ENCODE results near the gene MMP13. TPM values are rescaled to one million over a fixed set of nuclear protein-coding genes. Genes with fewer than 3 reads are reported as not detected.

MMP13 gene
- total and polyA plus RNA-seq, 9 of the 15 experiments (the other 6 are each of a cell fraction or from before 2014, with no cell fraction given): not detected

- no peak for FAIRE-seq
- intact Hi-C loops (cut with micrococcal nuclease): no loop called here
- CTCF ChIA-PET (ENCODE audit: low intra/inter-chr PET ratio): no interaction called here
These were observed 22.9 kb downstream of the MMP13 start for GRCh38 chr11:102932678-102933077.

More at GRCh38 chr11:102932678-102933077, 22.9 kb downstream of the MMP13 start:
- H3K9me1 ChIP-seq (ENCODE audit: control insufficient read depth, insufficient read depth, low read length): no peaks in the 10 kb centered on the region
- H2AFZ ChIP-seq (ENCODE audit: low read depth, low read length): no peak overlapping the region
- DNase-seq (ENCODE audit: extremely low read depth in 1 of 4, low spot score in 3 of 4) (no peak), ATAC-seq (no peak)
- H4K20me1 ChIP-seq (replicated peaks; ENCODE audit: control insufficient read depth, insufficient read depth, low read length): no peaks in the 10 kb centered on the region
- no peak overlapping the region for H3K9ac ChIP-seq (ENCODE audit: insufficient read depth in 1 of 2, low read depth in 2 of 2, low read length in 2 of 2)
- no peaks in the 10 kb centered on the region for H3K9me3 ChIP-seq (replicated peaks; ENCODE audit: control insufficient read depth, insufficient read depth, low read depth, low read length)
- in situ Hi-C loops (cut with MboI): no loop called here
- H3K4me1 ChIP-seq (replicated peaks in 1 of 2; ENCODE audit: control insufficient read depth in 2 of 2, insufficient read depth in 2 of 2, low read length in 2 of 2): no peaks in the 10 kb centered on the region
- no peaks in the 10 kb centered on the region for H3K36me3 ChIP-seq (ENCODE audit: control insufficient read depth, insufficient read depth, low read length)
- no peaks in the 10 kb centered on the region for H3K27me3 ChIP-seq (ENCODE audit: control insufficient read depth in 2 of 2, insufficient read depth in 2 of 2, low read length in 2 of 2)
- WGBS (ENCODE audit: insufficient coverage, low coverage, missing lambda C conversion rate): 0% methylated on average over 7 of the region's 7 CpGs
- no peak overlapping the region for H3K27ac ChIP-seq (ENCODE audit: extremely low read depth, low read depth, low read length)
- BruUV-seq (replicated peaks): no TSS peak
- H3K4me3 ChIP-seq: no peak overlapping the region
- no peaks in the 10 kb centered on the region for H3K79me2 ChIP-seq (ENCODE audit: control insufficient read depth, insufficient read depth, low read length)
- POLR2A ChIA-PET: interaction anchor here (1.2 kb wide), 1 partner anchor 18 kb away, joined by 3 read pairs; no protein-coding TSS in a partner anchor
- no peak overlapping the region for H3K4me2 ChIP-seq (ENCODE audit: insufficient read depth, low read length)
- TF ChIP-seq ZNF512 (tag; IDR thresholded peaks at IDR 0.05) (no peak), E2F3 (CRISPR knock-in tag; IDR thresholded peaks at IDR 0.05) (no peak), ELK3 (CRISPR knock-in tag; IDR thresholded peaks at IDR 0.05) (no peak), NR2C2 (CRISPR knock-in tag; IDR thresholded peaks at IDR 0.05) (no peak), NR2C2 (tag; IDR thresholded peaks at IDR 0.05) (no peak), E2F4 (CRISPR knock-in tag; IDR thresholded peaks at IDR 0.05; ENCODE audit: low read depth) (no peak), BRD9 (IDR thresholded peaks at IDR 0.05; ENCODE audit: low read depth, partially characterized antibody) (no peak), ZNF124 (CRISPR knock-in tag; IDR thresholded peaks at IDR 0.05) (no peak), TCF7L2 (IDR thresholded peaks at IDR 0.05; ENCODE audit: low read depth, low read length) (no peak), HMBOX1 (IDR thresholded peaks at IDR 0.05) (no peak), RBM25 (IDR thresholded peaks at IDR 0.05; ENCODE audit: low read depth, low read length, severe bottlenecking) (no peak), ZNF324 (CRISPR knock-in tag; IDR thresholded peaks at IDR 0.05) (no peak), JUN (IDR thresholded peaks at IDR 0.05; ENCODE audit: borderline replicate concordance, low read depth, low read length) (no peak), JUN (CRISPR knock-in tag; IDR thresholded peaks at IDR 0.05; ENCODE audit: borderline replicate concordance) (no peak), ZNF174 (CRISPR knock-in tag; IDR thresholded peaks at IDR 0.05) (no peak)

All from K562 (cell line).